NCI-H748 (cell line): Measurements from ENCODE around the gene NECTIN1.

Source experiments
- DNase-seq: peaks from one replicate; lab custom pipeline; 2025; ENCODE audit not compliant: unreplicated experiment; lab: John Stamatoyannopoulos, UW

NECTIN1 gene

DNA sequence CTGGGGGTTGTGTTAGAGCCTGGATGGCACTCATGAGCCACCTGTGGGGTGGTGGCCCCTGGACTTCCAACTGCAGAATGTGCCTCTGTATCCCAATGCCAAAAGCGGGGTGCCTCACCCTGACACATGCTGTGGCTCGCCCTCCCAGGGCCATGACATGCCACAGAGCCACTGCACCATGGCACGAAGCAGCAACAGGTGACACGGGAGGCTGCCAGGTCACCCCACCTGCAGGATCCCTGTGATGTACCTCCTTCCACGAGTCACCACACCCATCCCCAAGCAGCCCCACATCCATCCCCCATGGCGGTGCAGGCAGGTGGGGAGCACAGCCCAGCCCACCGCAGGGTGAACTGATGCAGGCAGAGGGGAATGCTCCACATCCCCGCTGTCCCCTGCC is 14.8 kb downstream of the NECTIN1 start:
- no peak for DNase-seq

GRCh38 chr11:119713359-119714040 is 15.5 kb downstream of the NECTIN1 start:
- no peak for DNase-seq

DNA sequence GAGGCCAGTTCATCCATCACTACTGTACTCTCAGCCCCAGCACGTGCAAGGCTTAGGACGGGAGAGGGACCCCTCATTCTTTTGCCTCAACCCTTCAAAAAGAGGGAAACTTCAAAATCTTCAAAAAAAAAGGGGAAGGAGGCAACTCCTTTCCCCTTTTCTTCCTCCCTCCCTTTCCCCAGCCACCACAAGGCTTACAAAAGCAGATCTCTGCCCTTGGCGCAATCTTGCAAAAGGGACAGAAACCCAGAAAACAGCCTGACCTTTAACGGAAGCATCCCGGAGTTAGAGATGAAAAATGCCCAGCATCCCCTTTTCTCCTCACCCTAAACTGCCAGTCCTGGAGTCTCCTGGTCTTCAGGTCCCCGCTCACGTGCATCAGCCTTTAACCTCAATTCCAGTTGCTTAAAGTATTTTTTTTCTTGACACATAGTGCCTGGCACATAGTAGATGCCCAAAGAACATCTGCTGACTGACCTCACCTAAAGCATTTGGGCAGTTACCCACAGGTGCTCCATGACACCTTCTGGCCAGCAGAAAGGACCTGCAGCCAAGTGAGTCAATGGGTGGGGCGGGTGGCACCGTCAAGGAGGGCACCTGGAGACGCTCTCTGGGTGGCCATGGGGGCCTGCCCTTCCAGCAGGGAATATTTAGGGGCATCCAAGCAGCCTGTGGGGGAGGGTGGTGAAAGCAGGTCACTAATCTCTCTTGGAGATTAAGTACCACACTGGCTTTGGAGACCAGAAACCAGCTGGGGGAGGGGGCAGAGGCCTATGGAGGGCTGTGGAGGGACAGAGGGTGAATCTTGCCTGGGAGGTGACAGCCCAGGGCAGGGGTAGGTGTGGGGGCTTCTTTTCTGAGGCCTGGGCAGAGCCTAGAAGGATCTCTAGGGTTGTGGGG is 16.3 kb downstream of the NECTIN1 start:
- no peak for DNase-seq

DNA sequence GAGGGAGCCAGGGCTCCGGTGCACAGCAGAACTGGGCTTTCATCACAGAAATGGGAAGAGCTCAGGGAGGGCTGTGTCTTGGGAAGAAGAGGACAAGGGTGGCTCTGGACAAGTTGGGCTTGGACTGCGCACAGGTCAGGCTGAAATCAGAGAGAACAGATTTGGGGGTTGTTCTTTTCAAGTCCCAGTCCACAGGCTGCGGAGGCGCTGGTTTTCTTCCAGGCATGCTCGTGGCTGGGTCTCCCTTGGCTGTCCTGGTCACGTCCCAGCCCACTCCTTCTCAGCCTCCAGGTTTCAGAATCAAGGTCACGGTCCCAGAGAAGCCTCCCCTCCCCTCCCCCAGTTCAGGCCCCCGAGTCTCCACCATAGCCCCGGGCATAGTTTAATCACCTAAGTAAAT is 17.0 kb downstream of the NECTIN1 start:
- DNase-seq: no peak

- no peak for DNase-seq
Observed at GRCh38 chr11:119711476-119711875, 17.5 kb downstream of the NECTIN1 start.

GRCh38 chr11:119710417-119710816 is 18.6 kb downstream of the NECTIN1 start:
- no peak for DNase-seq

GRCh38 chr11:119709638-119710346 is 19.2 kb downstream of the NECTIN1 start:
- peak; percentile 72 for DNase-seq

GRCh38 chr11:119709171-119709570 is 19.8 kb downstream of the NECTIN1 start:
- no peak for DNase-seq

DNA sequence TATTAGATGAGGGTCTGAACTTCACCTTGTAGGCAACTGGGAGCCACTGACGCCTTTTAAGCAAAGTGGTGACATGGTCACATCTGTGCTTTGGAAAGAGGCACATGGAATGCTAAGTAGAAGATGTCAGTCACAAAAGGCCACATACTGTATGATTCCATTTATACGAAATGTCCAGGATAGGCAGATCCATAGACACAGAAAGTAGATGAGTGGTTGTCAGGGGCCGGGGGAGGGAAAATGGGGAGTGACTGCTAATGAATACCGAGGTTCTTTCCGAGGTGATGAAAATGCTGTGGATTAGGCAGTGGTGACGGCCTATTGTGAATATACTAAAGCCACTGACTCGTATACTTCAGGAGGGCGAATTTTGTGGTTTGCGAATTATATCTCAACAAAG is 20.6 kb downstream of the NECTIN1 start:
- DNase-seq: no peak

- DNase-seq: no peak
Observed at GRCh38 chr11:119706887-119707286, 22.1 kb downstream of the NECTIN1 start.

DNA sequence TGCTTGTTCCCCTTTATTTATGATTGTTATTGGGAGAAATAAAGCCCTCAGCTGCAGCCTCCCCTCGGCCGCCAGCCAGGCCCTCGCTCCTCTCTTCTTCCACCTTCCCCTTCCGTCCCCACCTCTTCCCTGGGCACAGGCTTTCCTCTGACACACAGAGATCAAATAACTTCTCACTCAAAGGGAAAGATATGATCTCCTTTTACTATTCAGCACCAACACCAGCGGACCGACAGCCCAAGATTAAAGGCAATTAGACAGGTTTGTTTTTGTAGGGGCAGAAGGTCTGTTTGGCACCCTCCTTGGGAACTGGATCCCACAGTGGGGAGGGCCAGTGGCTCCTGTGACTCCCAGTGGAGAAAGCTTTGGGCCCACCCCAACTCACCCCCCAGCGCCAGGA is 23.0 kb downstream of the NECTIN1 start:
- DNase-seq: no peak

DNA sequence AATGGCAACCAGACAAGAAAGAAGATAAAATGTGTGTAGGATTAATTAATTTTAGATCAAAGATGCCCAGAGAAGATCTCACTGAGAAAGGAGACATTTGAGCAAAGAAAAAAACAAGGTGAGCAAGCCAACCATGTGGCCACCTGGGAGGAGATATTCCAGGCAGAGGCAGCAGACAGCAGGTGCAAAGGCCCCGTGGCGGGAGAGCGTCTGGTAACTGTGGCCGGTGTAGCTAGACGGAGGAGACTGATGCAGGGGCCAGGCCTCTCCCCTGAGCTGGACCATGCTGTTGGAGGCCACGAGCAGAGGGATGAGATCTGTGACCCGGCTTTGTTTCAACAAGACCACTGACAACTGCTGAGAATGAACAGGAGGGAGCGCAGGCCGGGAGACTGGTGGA is 23.6 kb downstream of the NECTIN1 start:
- DNase-seq: no peak

- DNase-seq: no peak
Observed at GRCh38 chr11:119704849-119705248, 24.2 kb downstream of the NECTIN1 start.

GRCh38 chr11:119701591-119702549 is 27.1 kb downstream of the NECTIN1 start:
- DNase-seq: no peak

DNA sequence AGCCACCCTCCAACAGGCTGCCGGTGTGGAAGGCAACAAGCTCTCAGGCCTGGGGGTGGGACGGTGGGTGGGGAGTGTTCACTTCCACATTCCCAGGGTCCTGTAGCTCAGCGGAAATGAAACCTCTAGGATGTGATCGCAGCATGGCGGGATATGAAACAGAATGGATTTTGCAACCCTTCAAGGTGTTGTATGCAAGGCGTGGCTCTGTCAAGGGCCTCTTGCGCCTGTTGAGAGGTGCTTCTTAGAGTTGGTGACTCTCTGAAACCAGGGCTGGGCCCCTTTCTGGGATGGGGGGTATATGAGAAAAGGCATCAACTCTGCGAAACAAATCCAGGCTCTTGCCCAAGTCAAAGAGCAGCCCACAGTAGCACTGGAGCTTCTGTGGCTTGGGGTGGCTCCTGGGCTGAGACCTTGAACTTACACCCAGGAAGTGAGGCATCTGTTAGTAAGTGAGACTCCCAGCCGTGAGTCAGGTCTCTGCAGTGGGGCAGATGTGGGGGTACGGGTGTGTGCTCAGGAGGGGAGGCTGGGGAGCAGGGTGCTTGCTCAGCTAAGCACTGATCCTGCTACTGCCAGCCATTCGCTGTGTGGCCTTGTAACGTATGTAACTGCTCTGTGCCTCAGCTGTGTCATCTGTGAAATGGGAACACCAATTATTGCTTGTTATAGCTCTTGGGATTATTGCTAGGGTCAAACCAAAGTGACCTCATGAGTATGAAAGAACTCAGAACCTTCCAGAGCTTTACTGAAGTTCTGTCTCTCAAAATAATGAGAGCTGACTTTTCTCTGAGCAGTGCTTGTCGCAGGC is 28.3 kb downstream of the NECTIN1 start:
- DNase-seq: no peak

DNA sequence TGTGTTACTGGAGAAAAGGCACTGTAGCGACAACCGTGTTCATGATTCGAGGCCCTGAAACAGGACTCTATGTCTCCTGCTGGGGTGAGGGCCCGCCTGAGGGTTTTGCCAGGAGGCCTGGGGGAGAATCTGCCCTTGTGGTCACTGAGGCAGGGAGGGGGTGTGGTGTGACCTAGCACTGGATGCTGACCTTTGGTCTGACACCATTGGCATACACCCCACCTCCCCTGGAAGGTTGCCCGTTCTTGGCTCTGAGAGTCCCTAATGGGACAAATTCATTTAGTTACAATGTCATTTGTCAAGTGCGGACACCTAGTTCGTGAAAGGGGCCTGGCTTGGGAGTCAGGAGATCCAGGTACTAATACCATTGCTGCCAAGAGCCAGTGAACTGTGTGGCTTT is 29.0 kb downstream of the NECTIN1 start:
- DNase-seq: no peak

GRCh38 chr11:119699227-119699626 is 29.8 kb downstream of the NECTIN1 start:
- DNase-seq: no peak

GRCh38 chr11:119697882-119698281 is 31.1 kb downstream of the NECTIN1 start:
- no peak for DNase-seq

DNA sequence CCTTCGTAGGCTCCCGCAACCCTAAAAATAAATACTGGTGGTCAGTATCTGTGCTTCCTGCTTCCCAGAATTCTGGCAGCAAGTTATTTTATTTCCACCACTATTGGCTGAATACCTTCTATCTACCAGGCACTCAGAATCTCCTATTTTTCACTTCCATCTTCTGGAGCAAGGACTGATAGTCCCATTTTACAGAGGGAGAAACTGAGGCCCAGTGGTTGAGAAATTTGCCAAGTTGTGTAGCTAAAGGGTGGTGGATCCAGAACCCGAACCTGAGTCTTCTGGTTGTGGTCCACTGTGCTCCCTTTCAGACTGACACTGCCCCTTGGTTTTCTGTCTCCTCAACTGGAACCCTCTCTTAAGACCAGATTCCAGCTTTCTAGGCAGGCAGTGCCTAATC is 31.6 kb downstream of the NECTIN1 start:
- DNase-seq: no peak
